Measurements from ENCODE around the gene EFHC1. TPM values are rescaled to one million over a fixed set of nuclear protein-coding genes. Genes with fewer than 3 reads are reported as not detected.

EFHC1 gene
- total and polyA plus RNA-seq, 2 of the 13 experiments (the other 11 are each of a cell fraction or from before 2014, with no cell fraction given) = 23.4 to 29.5 TPM

GRCh38 chr6:52547647-52548352, 127.7 kb downstream of the EFHC1 start (continued):
- TF ChIP-seq ZBTB40 (IDR thresholded peaks at IDR 0.05) (no peak), ZBTB40 (CRISPR knock-in tag; IDR thresholded peaks at IDR 0.05) (peak; percentile 59; the same call in 1 of the 2 replicates), AGO2 (optimal IDR thresholded peaks at IDR 0.05; ENCODE audit: low read depth, low read length) (no peak), MTA3 (CRISPR knock-in tag; IDR thresholded peaks at IDR 0.05) (no peak), ZNF343 (CRISPR knock-in tag; IDR thresholded peaks at IDR 0.05) (no peak), GATA4 (IDR thresholded peaks at IDR 0.05; ENCODE audit: borderline replicate concordance, low read depth) (peak; percentile 76; the same call in 1 of the 2 replicates), ZNF510 (CRISPR knock-in tag; IDR thresholded peaks at IDR 0.05; ENCODE audit: low read depth) (no peak), SOX5 (CRISPR knock-in tag; IDR thresholded peaks at IDR 0.05; ENCODE audit: borderline replicate concordance) (peak; percentile 80; the same call in 1 of the 2 replicates), GABPB1 (CRISPR knock-in tag; IDR thresholded peaks at IDR 0.05) (no peak), MED8 (CRISPR knock-in tag; IDR thresholded peaks at IDR 0.05; ENCODE audit: insufficient replicate concordance) (no peak), TAF15 (IDR thresholded peaks at IDR 0.05; ENCODE audit: low read depth, low read length, poor library complexity, severe bottlenecking) (no peak), ARID3A (IDR thresholded peaks at IDR 0.05; ENCODE audit: low read depth, low read length) (no peak), ZSCAN30 (CRISPR knock-in tag; IDR thresholded peaks at IDR 0.05) (no peak), ZNF382 (CRISPR knock-in tag; IDR thresholded peaks at IDR 0.05; ENCODE audit: borderline replicate concordance) (no peak), DR1 (CRISPR knock-in tag; IDR thresholded peaks at IDR 0.05) (no peak), NR2F2 (IDR thresholded peaks at IDR 0.05; ENCODE audit: borderline replicate concordance, low read depth) (no peak)
